H1 (cell line): ENCODE data around the gene DGCR8. TPM values are rescaled to one million over a fixed set of nuclear protein-coding genes. Genes with fewer than 3 reads are reported as not detected.

Experiments
- CBX5 ChIP-seq: fragments of 300-800, 300-1000 bp; sonication (generic); IDR thresholded peaks from 2 replicates; pipeline ENCODE4 v1.7.1; 2016; ENCODE audit warnings: antibody characterized with exemption, low read length, low read depth
- CEBPB ChIP-seq: IDR thresholded peaks from 2 replicates; pipeline ENCODE4 v1.6.1; 2012; ENCODE audit warnings: low read depth, low read length
- CHD1 ChIP-seq: IDR thresholded peaks from 2 replicates; pipeline ENCODE4 v1.6.1; 2012; ENCODE audit warnings: low read depth, low read length, improper control_type of control experiment
- EP300 ChIP-seq, 2 experiments: IDR thresholded peaks; 1 replicate in 1 of 2; 2 replicates in 1 of 2; pipeline ENCODE4 v1.6.1; 2011 to 2012; ENCODE audit warnings: low read depth in 2 of 2, low read length in 2 of 2, mild to moderate bottlenecking in 2 of 2, borderline replicate concordance in 1 of 2, inconsistent platforms in 1 of 2, moderate library complexity in 1 of 2
- EZH2 ChIP-seq: fragments of 200-600 bp; sonication (generic); IDR thresholded peaks from 2 replicates; pipeline ENCODE4 v1.7.1; 2012; ENCODE audit warnings: low read depth, mild to moderate bottlenecking, moderate library complexity, low read length, inconsistent platforms; ENCODE audit not compliant: severe bottlenecking
- GABPA ChIP-seq: IDR thresholded peaks from 2 replicates; pipeline ENCODE4 v1.6.1; 2011; ENCODE audit warnings: mild to moderate bottlenecking, low read length, moderate library complexity, borderline replicate concordance; ENCODE audit not compliant: insufficient read depth
- GTF2F1 ChIP-seq: IDR thresholded peaks from 2 replicates; pipeline ENCODE4 v1.6.1; 2012; ENCODE audit warnings: low read depth, low read length, improper control_type of control experiment, borderline replicate concordance
- HDAC6 ChIP-seq: IDR thresholded peaks from one replicate; pipeline ENCODE4 v1.7.1; 2012; ENCODE audit warnings: low read depth, mild to moderate bottlenecking, inconsistent platforms, low read length, moderate library complexity
- JUN ChIP-seq: IDR thresholded peaks from 2 replicates; pipeline ENCODE4 v1.6.1; 2011; ENCODE audit warnings: low read depth, mild to moderate bottlenecking, improper control_type of control experiment, low read length
- JUND ChIP-seq: IDR thresholded peaks from 2 replicates; pipeline ENCODE4 v1.6.1; 2011; ENCODE audit warnings: mild to moderate bottlenecking, improper control_type of control experiment, low read length
- KDM1A ChIP-seq: fragments of 200-600, 300-600 bp; sonication (generic); IDR thresholded peaks from 2 replicates; pipeline ENCODE4 v1.7.1; 2016; ENCODE audit warnings: mild to moderate bottlenecking, low read length, borderline replicate concordance
- KDM4A ChIP-seq: IDR thresholded peaks from one replicate; pipeline ENCODE4 v1.7.1; 2012; ENCODE audit warnings: low read depth, mild to moderate bottlenecking, moderate library complexity, low read length, inconsistent platforms; ENCODE audit not compliant: severe bottlenecking
- NANOG ChIP-seq: IDR thresholded peaks from 2 replicates; pipeline ENCODE4 v1.6.1; 2011; ENCODE audit warnings: low read length, low read depth, mild to moderate bottlenecking, inconsistent platforms; ENCODE audit not compliant: insufficient read depth, poor library complexity, severe bottlenecking
- POLR2AphosphoS5 ChIP-seq: IDR thresholded peaks from 2 replicates; pipeline ENCODE4 v1.6.1; 2011; ENCODE audit warnings: low read depth, low read length
- RAD21 ChIP-seq, 2 experiments: IDR thresholded peaks in 1 of 2; conservative IDR thresholded peaks in 1 of 2; 2 replicates each; pipeline ENCODE4 v1.6.1; 2011; ENCODE audit warnings: low read depth in 2 of 2, low read length in 2 of 2, improper control_type of control experiment in 1 of 2, inconsistent platforms in 1 of 2, mild to moderate bottlenecking in 1 of 2, moderate library complexity in 1 of 2
- SIN3A ChIP-seq, 2 experiments: IDR thresholded peaks in 1 of 2; conservative IDR thresholded peaks in 1 of 2; 2 replicates each; pipeline ENCODE4 v1.6.1; 2011 to 2012; ENCODE audit warnings: low read length in 2 of 2, improper control_type of control experiment in 1 of 2, low read depth in 1 of 2, mild to moderate bottlenecking in 1 of 2
- SP1 ChIP-seq: IDR thresholded peaks from 2 replicates; pipeline ENCODE4 v1.6.1; 2011; ENCODE audit warnings: low read depth, low read length
- SP2 ChIP-seq: IDR thresholded peaks from 2 replicates; pipeline ENCODE4 v1.6.1; 2012; ENCODE audit warnings: mild to moderate bottlenecking, low read length, inconsistent platforms
- TBP ChIP-seq: IDR thresholded peaks from 2 replicates; pipeline ENCODE4 v1.6.1; 2011; ENCODE audit warnings: low read depth, low read length, improper control_type of control experiment
- polyA plus RNA-seq, 7 experiments: library from polyadenylated mRNA; depleted of rRNA in 3 of 7; stranded (reverse) in 5 of 7; unstranded in 2 of 7; fragments of >200 nt in 5 of 7; fragments of 200-250 nt in 2 of 7; gene quantifications; 1 replicate in 5 of 7; 2 replicates in 1 of 7; 4 replicates in 1 of 7; pipeline versions ENCODE4 v1.2.1 to v1.2.3, GENCODE V29; 2011 to 2013; ENCODE audit warnings: missing spikeins in 2 of 7, mixed read lengths in 2 of 7
- total RNA-seq: library from RNA; stranded (reverse); fragmentation: NEBNext Ultra II Directional; extraction: Animal tissue kit (Norgen Biotek cat#: 25700); gene quantifications from 2 replicates; pipeline ENCODE4 v1.2.1, GENCODE V29; 2021
- TF ChIP-seq, protein P1 (sequence below): IDR thresholded peaks from 2 replicates; pipeline ENCODE4 v1.6.1; 2012; ENCODE audit warnings: inconsistent platforms
- TF ChIP-seq, protein P2 (sequence below): IDR thresholded peaks from 2 replicates; pipeline ENCODE4 v1.6.1; 2012; ENCODE audit warnings: low read length, inconsistent platforms

DGCR8 gene
- total and polyA plus RNA-seq, 2 of the 8 experiments (the other 6 are each of a cell fraction or from before 2014, with no cell fraction given): 23.7 to 43.7 TPM

DNA sequence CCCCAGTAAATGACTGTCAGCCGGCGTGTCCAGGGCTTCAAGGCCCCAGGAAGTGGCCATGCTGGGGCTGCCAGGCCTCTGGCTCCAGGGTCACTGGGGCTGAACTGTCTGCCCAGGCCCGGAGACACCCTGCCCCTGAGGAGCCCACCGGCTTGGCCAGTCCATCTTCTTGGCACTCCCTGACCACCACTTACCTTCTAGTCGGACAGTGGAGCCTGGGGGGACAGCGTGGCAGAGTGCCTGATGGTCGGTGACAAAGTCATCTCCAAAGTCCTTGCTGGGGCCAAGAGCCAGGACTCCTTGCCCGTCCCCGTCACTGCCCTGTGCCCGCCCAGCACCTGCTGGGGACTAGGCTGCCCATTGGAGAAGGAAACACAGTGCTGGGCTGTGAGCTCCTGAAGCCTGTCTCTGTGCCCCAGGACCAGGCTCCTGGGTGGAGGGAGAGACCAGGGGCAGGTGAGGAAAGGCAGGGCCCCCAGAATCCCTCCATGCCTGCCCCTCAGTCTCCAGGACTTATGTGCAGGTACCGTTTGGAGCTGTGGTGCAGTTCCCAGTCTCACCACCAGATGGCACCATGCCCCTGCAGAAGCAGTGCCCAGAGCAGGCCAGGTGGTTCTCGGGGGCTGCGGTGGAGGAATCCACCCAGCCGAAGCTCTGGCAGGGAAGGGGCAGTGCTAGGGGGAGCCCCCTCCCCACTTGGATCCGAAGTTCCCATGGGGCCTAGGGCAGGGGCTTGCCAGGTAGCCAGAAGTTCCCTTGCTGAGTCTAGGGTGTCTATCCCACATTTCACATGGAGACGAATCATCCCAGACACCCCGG is 76.8 kb downstream of the DGCR8 start (continued):
- TF ChIP-seq CEBPB (no peak), JUND (no peak), CHD1 (no peak), TBP (no peak), GTF2F1 (no peak), HDAC6 (no peak), SP1 (no peak), JUN (no peak), KDM1A (no peak), POLR2AphosphoS5 (no peak), RAD21 (IDR thresholded peaks at IDR 0.05 in 1 of 2, conservative IDR thresholded peaks at IDR 0.05 in 1 of 2; ENCODE audit: low read depth in 2 of 2, low read length in 2 of 2) (peak; percentile 100), KDM4A (no peak), EP300 (IDR thresholded peaks at IDR 0.05; ENCODE audit: borderline replicate concordance in 1 of 2, low read depth in 2 of 2, low read length in 2 of 2) (no peak), CBX5 (no peak), SIN3A (conservative IDR thresholded peaks at IDR 0.05 in 1 of 2, IDR thresholded peaks at IDR 0.05 in 1 of 2; ENCODE audit: low read depth in 1 of 2, low read length in 2 of 2) (0 out of 4 replicates have a peak, but pooled peaks of 1 of the 2 experiments have one; percentile 34), EZH2 (no peak), SP2 (no peak), GABPA (peak; percentile 77; the same call in 1 of the 2 replicates), NANOG (no peak)
- TF ChIP-seq, protein P1, sequence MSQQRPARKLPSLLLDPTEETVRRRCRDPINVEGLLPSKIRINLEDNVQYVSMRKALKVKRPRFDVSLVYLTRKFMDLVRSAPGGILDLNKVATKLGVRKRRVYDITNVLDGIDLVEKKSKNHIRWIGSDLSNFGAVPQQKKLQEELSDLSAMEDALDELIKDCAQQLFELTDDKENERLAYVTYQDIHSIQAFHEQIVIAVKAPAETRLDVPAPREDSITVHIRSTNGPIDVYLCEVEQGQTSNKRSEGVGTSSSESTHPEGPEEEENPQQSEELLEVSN: no peak
- TF ChIP-seq, protein P2, sequence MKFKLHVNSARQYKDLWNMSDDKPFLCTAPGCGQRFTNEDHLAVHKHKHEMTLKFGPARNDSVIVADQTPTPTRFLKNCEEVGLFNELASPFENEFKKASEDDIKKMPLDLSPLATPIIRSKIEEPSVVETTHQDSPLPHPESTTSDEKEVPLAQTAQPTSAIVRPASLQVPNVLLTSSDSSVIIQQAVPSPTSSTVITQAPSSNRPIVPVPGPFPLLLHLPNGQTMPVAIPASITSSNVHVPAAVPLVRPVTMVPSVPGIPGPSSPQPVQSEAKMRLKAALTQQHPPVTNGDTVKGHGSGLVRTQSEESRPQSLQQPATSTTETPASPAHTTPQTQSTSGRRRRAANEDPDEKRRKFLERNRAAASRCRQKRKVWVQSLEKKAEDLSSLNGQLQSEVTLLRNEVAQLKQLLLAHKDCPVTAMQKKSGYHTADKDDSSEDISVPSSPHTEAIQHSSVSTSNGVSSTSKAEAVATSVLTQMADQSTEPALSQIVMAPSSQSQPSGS: no peak
